OCI-LY3 (cell line): ENCODE results near the gene PSMG2.

Experiments
- H2AFZ ChIP-seq: fragments of 200-600, 300-600 bp; shearing (Covaris generic); 2 replicates; pipeline ENCODE4 v1.6.0; 2014; ENCODE audit warnings: antibody characterized with exemption, low read depth, low read length
- H3K27ac ChIP-seq: fragments of 200-600, 300-600 bp; sonication (generic); 2 replicates; pipeline ENCODE4 v1.5.1; 2014; ENCODE audit warnings: mild to moderate bottlenecking, low read length, moderate library complexity, mixed read lengths
- H3K27me3 ChIP-seq: fragments of 200-600, 300-600 bp; sonication (generic); 2 replicates; pipeline ENCODE4 v1.6.1; 2014; ENCODE audit warnings: low read depth, low read length, mixed read lengths
- H3K36me3 ChIP-seq: fragments of 200-600, 300-600 bp; sonication (generic); replicated peaks from 2 replicates; pipeline ENCODE3; 2014; ENCODE audit warnings: low read depth, low read length, mixed read lengths
- H3K4me1 ChIP-seq: fragments of 300-600, 200-600 bp; sonication (generic); 2 replicates; pipeline ENCODE4 v1.6.1; 2014; ENCODE audit warnings: low read length, mixed read lengths
- H3K4me2 ChIP-seq: fragments of 200-600, 300-600 bp; sonication (generic); 2 replicates; pipeline ENCODE4 v1.6.1; 2014; ENCODE audit warnings: low read length, mixed read lengths
- H3K4me3 ChIP-seq: fragments of 300-600, 200-600 bp; sonication (generic); 2 replicates; pipeline ENCODE4 v1.5.1; 2014; ENCODE audit warnings: antibody characterized with exemption, mild to moderate bottlenecking, low read length, moderate library complexity
- H3K79me2 ChIP-seq: fragments of 300-600, 200-600 bp; shearing (Covaris generic); 2 replicates; pipeline ENCODE4 v1.6.1; 2014; ENCODE audit warnings: mild to moderate bottlenecking, low read length, mixed read lengths
- H3K9ac ChIP-seq: fragments of 300-600, 200-600 bp; shearing (Covaris generic); 2 replicates; pipeline ENCODE4 v1.6.0; 2014; ENCODE audit warnings: mild to moderate bottlenecking, low read length, moderate library complexity
- H3K9me3 ChIP-seq: fragments of 200-600, 300-600 bp; shearing (Covaris generic); 2 replicates; pipeline ENCODE4 v1.6.1; 2014; ENCODE audit warnings: low read length, mixed read lengths; ENCODE audit not compliant: insufficient read depth
- H4K20me1 ChIP-seq: fragments of 200-600, 300-600 bp; sonication (generic); 2 replicates; pipeline ENCODE4 v1.6.1; 2016; ENCODE audit warnings: low read length, mixed read lengths; ENCODE audit not compliant: insufficient read depth
- CTCF ChIP-seq: fragments of 200-600, 300-600 bp; sonication (generic); IDR thresholded peaks from 2 replicates; pipeline ENCODE4 v1.5.1; 2014; ENCODE audit warnings: antibody characterized with exemption, low read length, low read depth
- EZH2phosphoT487 ChIP-seq: fragments of 200-600 bp; shearing (Covaris generic); IDR thresholded peaks from 2 replicates; pipeline ENCODE4 v1.6.1; 2018; ENCODE audit warnings: antibody characterized with exemption, mixed run types, low read depth

PSMG2 gene

DNA sequence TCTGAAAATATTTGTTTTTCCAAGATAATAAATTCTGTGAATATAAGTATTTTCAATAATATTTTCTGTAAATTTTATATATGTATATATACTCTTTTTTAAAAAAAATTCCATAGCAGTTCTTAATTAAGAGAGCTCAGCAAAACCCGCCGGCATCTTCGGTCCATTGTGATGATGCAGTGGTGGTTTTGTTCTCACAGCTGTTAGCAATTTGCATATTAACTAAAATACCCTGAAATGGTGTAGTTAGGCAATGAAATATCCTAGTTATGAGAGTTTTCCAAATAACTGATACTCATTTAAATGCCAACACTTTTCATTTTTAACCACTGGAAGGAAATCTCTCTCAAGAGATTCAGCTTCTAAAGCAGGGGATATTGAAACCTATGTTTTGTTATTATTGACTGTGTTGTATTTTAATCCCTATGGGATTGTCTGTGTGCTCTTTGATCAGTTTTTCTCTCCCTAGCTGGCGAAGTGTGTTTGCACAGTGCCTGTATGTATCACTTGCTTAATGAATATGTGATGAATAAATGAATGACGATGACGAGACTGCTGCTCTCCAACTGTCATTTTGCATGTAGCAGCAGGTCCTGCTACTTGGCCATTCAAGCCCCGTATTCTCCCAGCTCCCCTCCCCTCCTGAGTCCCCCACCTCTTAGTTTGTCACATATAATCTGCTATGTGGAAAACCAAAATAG, 42.4 kb downstream of the PSMG2 start:
- Histone ChIP-seq H3K9me3 (no peaks in the 10 kb centered on the region), H2AFZ (no peak overlapping the region), H3K4me3 (no peak overlapping the region), H3K79me2 (no peaks in the 10 kb centered on the region), H3K4me2 (peak overlapping the region; percentile 5; the same call in 1 of the 2 replicates), H3K27ac (no peak overlapping the region), H3K36me3 (no peaks in the 10 kb centered on the region), H4K20me1 (no peaks in the 10 kb centered on the region), H3K4me1 (peaks cover 3% of the 10 kb centered on the region; the same call in 1 of the 2 replicates), H3K27me3 (no peaks in the 10 kb centered on the region), H3K9ac (no peak overlapping the region)
- TF ChIP-seq EZH2phosphoT487: no peak
- no peak for TF ChIP-seq CTCF

DNA sequence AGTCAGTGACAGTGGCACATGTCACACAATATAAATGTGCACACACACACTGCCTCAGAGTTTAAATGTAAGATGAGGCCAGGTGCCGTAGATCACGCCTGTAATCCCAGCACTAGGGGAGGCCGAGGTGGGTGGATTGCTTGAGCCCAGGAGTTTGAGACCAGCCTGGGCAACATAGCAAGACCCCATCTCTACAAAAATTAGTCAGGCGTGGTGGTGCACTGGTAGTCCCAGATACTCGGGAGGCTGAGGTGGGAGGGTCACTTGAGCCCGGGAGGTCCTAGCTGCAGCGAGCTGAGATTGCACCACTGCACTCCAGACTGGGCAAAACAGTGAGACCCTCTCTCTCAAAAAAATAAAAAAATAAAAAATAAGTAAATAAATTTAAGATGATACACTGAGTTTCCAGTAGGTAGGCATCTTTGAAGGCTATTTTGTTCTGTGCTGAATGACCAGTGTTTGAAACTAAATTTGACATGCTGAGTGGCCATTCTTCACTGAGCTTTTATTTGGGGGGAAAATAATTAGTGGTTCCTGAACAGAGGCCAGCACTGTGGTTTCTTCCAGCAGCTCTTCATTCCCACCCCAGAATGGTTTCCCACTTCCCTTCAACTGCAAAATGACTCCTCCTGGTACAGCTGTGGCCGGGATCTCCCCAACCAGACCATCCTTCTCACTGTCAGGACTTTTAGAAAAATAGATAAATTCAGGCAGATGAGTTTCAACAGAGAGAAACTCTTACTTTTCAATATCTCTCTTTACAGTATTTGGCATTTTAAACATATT, 44.9 kb downstream of the PSMG2 start:
- Histone ChIP-seq H3K9me3 (no peaks in the 10 kb centered on the region), H3K27ac (no peak overlapping the region), H4K20me1 (no peaks in the 10 kb centered on the region), H3K4me2 (no peak overlapping the region), H3K4me1 (peaks cover 3% of the 10 kb centered on the region; the same call in 1 of the 2 replicates), H3K27me3 (no peaks in the 10 kb centered on the region), H3K36me3 (no peaks in the 10 kb centered on the region), H3K79me2 (no peaks in the 10 kb centered on the region), H3K4me3 (no peak overlapping the region), H3K9ac (no peak overlapping the region), H2AFZ (no peak overlapping the region)
- TF ChIP-seq EZH2phosphoT487: no peak
- no peak for TF ChIP-seq CTCF

GRCh38 chr18:12748671-12749070, 45.8 kb downstream of the PSMG2 start:
- TF ChIP-seq CTCF (no peak), EZH2phosphoT487 (no peak)
- no peaks in the 10 kb centered on the region for H3K27me3 ChIP-seq
- H4K20me1 ChIP-seq: no peaks in the 10 kb centered on the region
- no peaks in the 10 kb centered on the region for H3K79me2 ChIP-seq
- H3K9ac ChIP-seq: no peak overlapping the region
- no peak overlapping the region for H2AFZ ChIP-seq
- H3K27ac ChIP-seq: no peak overlapping the region
- no peak overlapping the region for H3K4me3 ChIP-seq
- peaks cover 3% of the 10 kb centered on the region; the same call in 1 of the 2 replicates for H3K4me1 ChIP-seq
- H3K9me3 ChIP-seq: no peaks in the 10 kb centered on the region
- H3K36me3 ChIP-seq: no peaks in the 10 kb centered on the region
- no peak overlapping the region for H3K4me2 ChIP-seq

GRCh38 chr18:12749121-12749520, 46.3 kb downstream of the PSMG2 start:
- H3K9me3 ChIP-seq: no peaks in the 10 kb centered on the region
- no peak overlapping the region for H2AFZ ChIP-seq
- H3K9ac ChIP-seq: no peak overlapping the region
- H3K79me2 ChIP-seq: no peaks in the 10 kb centered on the region
- H3K36me3 ChIP-seq: no peaks in the 10 kb centered on the region
- H3K27me3 ChIP-seq: no peaks in the 10 kb centered on the region
- H3K4me2 ChIP-seq: no peak overlapping the region
- peaks cover 3% of the 10 kb centered on the region; the same call in 1 of the 2 replicates for H3K4me1 ChIP-seq
- TF ChIP-seq CTCF (no peak), EZH2phosphoT487 (no peak)
- no peak overlapping the region for H3K4me3 ChIP-seq
- no peak overlapping the region for H3K27ac ChIP-seq
- no peaks in the 10 kb centered on the region for H4K20me1 ChIP-seq
